Fibroblast of villous mesenchyme (primary cell): ENCODE data around the gene RAET1L. TPM values are rescaled to one million over a fixed set of nuclear protein-coding genes. Genes with fewer than 3 reads are reported as not detected.

Experiments used
- DNase-seq: peaks from one replicate; pipeline ENCODE4 v3.0.0-alpha.2; 2010; ENCODE audit warnings: low read depth
- H3K4me3 ChIP-seq: 2 replicates; pipeline ENCODE4 v1.5.1; 2011; ENCODE audit warnings: low read depth, mild to moderate bottlenecking, low read length
- total RNA-seq: library from RNA; depleted of rRNA; stranded (reverse); fragments of >200 nt; gene quantifications from 2 replicates; pipeline ENCODE4 v1.2.3, GENCODE V29; 2012
- TF ChIP-seq, protein P1 (sequence below): IDR thresholded peaks from 2 replicates; pipeline ENCODE4 v1.5.1; 2012; ENCODE audit warnings: low read depth, mild to moderate bottlenecking, low read length; ENCODE audit not compliant: insufficient read depth

The RAET1L gene
- total RNA-seq, 1 donor, result not detected

GRCh38 chr6:150057501-150057951 is 32.2 kb upstream of the RAET1L start:
- no peak overlapping the region for H3K4me3 ChIP-seq
- TF ChIP-seq, protein P1, sequence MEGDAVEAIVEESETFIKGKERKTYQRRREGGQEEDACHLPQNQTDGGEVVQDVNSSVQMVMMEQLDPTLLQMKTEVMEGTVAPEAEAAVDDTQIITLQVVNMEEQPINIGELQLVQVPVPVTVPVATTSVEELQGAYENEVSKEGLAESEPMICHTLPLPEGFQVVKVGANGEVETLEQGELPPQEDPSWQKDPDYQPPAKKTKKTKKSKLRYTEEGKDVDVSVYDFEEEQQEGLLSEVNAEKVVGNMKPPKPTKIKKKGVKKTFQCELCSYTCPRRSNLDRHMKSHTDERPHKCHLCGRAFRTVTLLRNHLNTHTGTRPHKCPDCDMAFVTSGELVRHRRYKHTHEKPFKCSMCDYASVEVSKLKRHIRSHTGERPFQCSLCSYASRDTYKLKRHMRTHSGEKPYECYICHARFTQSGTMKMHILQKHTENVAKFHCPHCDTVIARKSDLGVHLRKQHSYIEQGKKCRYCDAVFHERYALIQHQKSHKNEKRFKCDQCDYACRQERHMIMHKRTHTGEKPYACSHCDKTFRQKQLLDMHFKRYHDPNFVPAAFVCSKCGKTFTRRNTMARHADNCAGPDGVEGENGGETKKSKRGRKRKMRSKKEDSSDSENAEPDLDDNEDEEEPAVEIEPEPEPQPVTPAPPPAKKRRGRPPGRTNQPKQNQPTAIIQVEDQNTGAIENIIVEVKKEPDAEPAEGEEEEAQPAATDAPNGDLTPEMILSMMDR, result no peak
- DNase-seq, result no peak

DNA sequence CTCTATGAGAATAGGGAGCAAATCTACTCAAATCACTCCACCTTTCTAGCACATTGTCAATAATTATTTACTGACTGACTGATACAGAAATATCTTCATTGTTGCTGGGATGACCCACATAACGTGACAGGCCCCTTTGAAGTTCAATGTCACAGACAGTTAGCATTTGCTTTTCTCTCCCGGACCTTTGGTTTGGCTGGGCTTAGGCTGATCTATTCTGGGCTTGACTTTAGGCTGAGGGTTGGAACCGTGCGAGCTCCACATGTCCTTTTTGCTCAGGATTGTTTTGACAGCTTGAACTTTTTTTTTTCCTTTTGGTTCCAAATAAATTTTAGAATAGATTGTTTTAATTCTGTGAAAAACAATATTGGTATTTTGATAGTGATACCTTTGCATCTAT is 31.6 kb upstream of the RAET1L start:
- TF ChIP-seq, protein P1, result no peak
- no peak for DNase-seq

GRCh38 chr6:150056156-150056555 is 30.8 kb upstream of the RAET1L start:
- TF ChIP-seq, protein P1, result no peak

More for the DNA sequence above, 31.6 kb upstream of the RAET1L start:
- H3K4me3 ChIP-seq, result no peak overlapping the region

GRCh38 chr6:150055131-150055530 is 29.8 kb upstream of the RAET1L start:
- TF ChIP-seq, protein P1, result no peak
- no peak for DNase-seq

More at GRCh38 chr6:150056156-150056555, 30.8 kb upstream of the RAET1L start:
- no peak for DNase-seq
- no peak overlapping the region for H3K4me3 ChIP-seq

DNA sequence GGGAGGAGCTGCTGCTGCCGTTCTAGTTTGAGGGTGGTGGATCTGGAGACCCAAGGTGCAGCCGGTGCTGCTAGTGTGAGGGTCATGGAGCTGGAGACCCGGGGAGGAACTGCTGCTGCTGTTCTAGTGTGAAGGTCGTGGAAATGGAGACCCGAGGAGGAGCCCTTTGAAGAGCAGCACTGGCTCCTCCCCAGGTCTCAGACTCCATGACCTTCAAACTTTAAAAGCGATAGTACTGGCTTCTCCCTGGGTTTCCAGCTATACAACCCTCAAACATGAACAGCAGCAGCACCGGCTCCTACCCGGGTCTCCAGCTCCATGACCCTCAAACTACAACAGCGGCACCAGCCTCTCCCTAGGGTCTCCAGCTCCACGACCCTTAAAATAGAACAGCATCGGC is 28.1 kb upstream of the RAET1L start:
- no peak for DNase-seq
- H3K4me3 ChIP-seq, result no peak overlapping the region
- TF ChIP-seq, protein P1, result no peak

More at GRCh38 chr6:150055131-150055530, 29.8 kb upstream of the RAET1L start:
- no peak overlapping the region for H3K4me3 ChIP-seq

DNA sequence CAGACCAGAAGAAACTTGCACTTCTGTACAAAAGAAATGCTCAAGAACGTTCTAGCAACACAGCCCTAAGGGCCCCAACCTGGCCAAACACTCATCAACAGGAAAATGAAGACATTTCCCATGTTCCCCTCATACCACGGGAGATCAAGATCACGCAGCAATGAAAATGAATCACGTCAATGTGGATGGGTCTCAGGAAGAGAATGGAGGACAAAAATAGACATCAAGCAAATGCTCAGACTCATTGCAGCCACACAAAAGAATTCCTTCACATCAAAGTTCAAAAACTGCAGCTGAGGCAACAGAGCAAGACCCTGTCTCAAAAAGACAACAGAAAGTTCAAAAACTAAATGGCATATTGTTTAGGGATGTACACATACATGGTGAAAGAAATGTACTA is 25.5 kb upstream of the RAET1L start:
- TF ChIP-seq, protein P1, result no peak
- no peak overlapping the region for H3K4me3 ChIP-seq
- no peak for DNase-seq

GRCh38 chr6:150048099-150048498 is 22.8 kb upstream of the RAET1L start:
- TF ChIP-seq, protein P1, result no peak
- H3K4me3 ChIP-seq, result no peak overlapping the region
- no peak for DNase-seq
